ENCODE results near the gene BRSK1. TPM values are rescaled to one million over a fixed set of nuclear protein-coding genes. Genes with fewer than 3 reads are reported as not detected.

Gene BRSK1
- total RNA-seq, 2 experiments from 2014 or later: 2.6 to 2.7 TPM

- H3K27me3 Mint-ChIP-seq: peaks cover 58% of the 10 kb centered on the region
- no peak overlapping the region for H3K27ac Mint-ChIP-seq
- intact Hi-C loops (cut with DNase I, micrococcal nuclease): loop anchor here (1.0 to 5.0 kb wide), 3 partner anchors 14 to 33 kb away; partner anchors contain the start of genes KMT5C (in 1 of the 2) and RPL28 (in 1 of the 2)
- ChIA-PET CTCF (no interaction called here), POLR2A (interaction anchor here (1.4 kb wide), 1 partner anchor 30 kb away, joined by 6 read pairs; the partner anchor contains the start of gene TMEM238)
- no peaks in the 10 kb centered on the region for H3K9me3 Mint-ChIP-seq
- Histone ChIP-seq H3K4me3 (ENCODE audit: low read length) (peak overlapping the region; percentile 54), H3K27me3 (ENCODE audit: control insufficient read depth in 1 of 2, insufficient read depth in 2 of 2, low read length in 2 of 2) (peaks cover 34% of the 10 kb centered on the region in 2 experiments), H3K9me3 (ENCODE audit: control insufficient read depth in 1 of 2, insufficient read depth in 1 of 2, low read length in 2 of 2) (peaks cover 0 to 27% of the 10 kb centered on the region in 2 experiments), H3K4me1 (ENCODE audit: insufficient read depth, low read length) (peaks cover 29% of the 10 kb centered on the region), H3K36me3 (ENCODE audit: insufficient read depth, low read length) (no peaks in the 10 kb centered on the region), H3K27ac (ENCODE audit: low read depth in 1 of 2, low read length in 2 of 2) (no peak overlapping the region)
- ATAC-seq (ENCODE audit: poor library complexity) (peak; percentile 67), DNase-seq (peak; percentile 30 to 85 (median 60))
- H3K36me3 Mint-ChIP-seq (ENCODE audit: low read depth): no peaks in the 10 kb centered on the region
- peaks cover 25% of the 10 kb centered on the region for H3K4me1 Mint-ChIP-seq (ENCODE audit: low read depth)
- peak overlapping the region; percentile 51 for H3K4me3 Mint-ChIP-seq
- no peak for TF ChIP-seq CTCF (IDR thresholded peaks at IDR 0.05)
Measured at GRCh38 chr19:55353803-55354697, 70.3 kb downstream of the BRSK1 start.

GRCh38 chr19:55354698-55355212, 71.0 kb downstream of the BRSK1 start, which contains the start of gene COX6B2:
TSS of gene COX6B2 (minus strand) at chr19:55354719. CDS start at chr19:55354521, 198 bp downstream.
- Mint-ChIP-seq H3K27ac (no peak within 1 kb of the TSS), H3K4me3 (peak within 1 kb of the TSS; percentile 70), H3K4me1 (ENCODE audit: low read depth) (peaks cover 25% of the 10 kb centered on the region), H3K36me3 (ENCODE audit: low read depth) (no peaks in the 10 kb centered on the region), H3K9me3 (no peaks in the 10 kb centered on the region), H3K27me3 (peaks cover 58% of the 10 kb centered on the region)
- POLR2A ChIA-PET: no interaction called here
- ATAC-seq (ENCODE audit: poor library complexity) (no peak), DNase-seq (no peak)
- intact Hi-C loops (cut with DNase I, micrococcal nuclease): loop anchor here (1.0 to 5.0 kb wide), 3 partner anchors 14 to 33 kb away; partner anchors contain the start of genes KMT5C (in 1 of the 2) and RPL28 (in 1 of the 2)
- H3K4me3 ChIP-seq (ENCODE audit: low read length): peak within 1 kb of the TSS; percentile 54
- TF ChIP-seq CTCF (IDR thresholded peaks at IDR 0.05): no peak
- CTCF ChIA-PET: interaction anchor here (1.2 to 1.3 kb wide), 2 partner anchors 16 to 63 kb away, joined by 3 to 4 read pairs; no protein-coding TSS in a partner anchor
- H3K27ac ChIP-seq (ENCODE audit: low read depth in 1 of 2, low read length in 2 of 2): no peak within 1 kb of the TSS
- H3K9me3 ChIP-seq (ENCODE audit: control insufficient read depth in 1 of 2, insufficient read depth in 1 of 2, low read length in 2 of 2): peaks cover 0 to 27% of the 10 kb centered on the region in 2 experiments
- H3K36me3 ChIP-seq (ENCODE audit: insufficient read depth, low read length): no peaks in the 10 kb centered on the region
- peaks cover 34% of the 10 kb centered on the region in 2 experiments for H3K27me3 ChIP-seq (ENCODE audit: control insufficient read depth in 1 of 2, insufficient read depth in 2 of 2, low read length in 2 of 2)
- peaks cover 29% of the 10 kb centered on the region for H3K4me1 ChIP-seq (ENCODE audit: insufficient read depth, low read length)

GRCh38 chr19:55355213-55355821, 71.5 kb downstream of the BRSK1 start:
- Histone ChIP-seq H3K9me3 (ENCODE audit: control insufficient read depth in 1 of 2, insufficient read depth in 1 of 2, low read length in 2 of 2) (peaks cover 0 to 27% of the 10 kb centered on the region in 2 experiments), H3K27ac (ENCODE audit: low read depth in 1 of 2, low read length in 2 of 2) (no peak overlapping the region), H3K27me3 (ENCODE audit: control insufficient read depth in 1 of 2, insufficient read depth in 2 of 2, low read length in 2 of 2) (peaks cover 34% of the 10 kb centered on the region in 2 experiments), H3K36me3 (ENCODE audit: insufficient read depth, low read length) (no peaks in the 10 kb centered on the region), H3K4me1 (ENCODE audit: insufficient read depth, low read length) (peaks cover 29% of the 10 kb centered on the region), H3K4me3 (ENCODE audit: low read length) (no peak overlapping the region)
- H3K4me1 Mint-ChIP-seq (ENCODE audit: low read depth): peaks cover 25% of the 10 kb centered on the region
- TF ChIP-seq CTCF (IDR thresholded peaks at IDR 0.05): no peak
- DNase-seq (no peak), ATAC-seq (ENCODE audit: poor library complexity) (no peak)
- H3K4me3 Mint-ChIP-seq: peak overlapping the region; percentile 45
- intact Hi-C loops (cut with DNase I, micrococcal nuclease): loop anchor here in 1 of 2 experiments (2.0 kb wide), 1 partner anchor 17 kb away; the partner anchor contains the start of gene KMT5C
- ChIA-PET POLR2A (interaction anchor here (1.5 kb wide), 1 partner anchor 16 kb away, joined by 7 read pairs; the partner anchor contains the start of gene KMT5C), CTCF (interaction anchor here (1.2 to 1.3 kb wide), 2 partner anchors 16 to 63 kb away, joined by 3 to 4 read pairs; no protein-coding TSS in a partner anchor)
- no peak overlapping the region for H3K27ac Mint-ChIP-seq
- H3K27me3 Mint-ChIP-seq: peaks cover 58% of the 10 kb centered on the region
- H3K36me3 Mint-ChIP-seq (ENCODE audit: low read depth): no peaks in the 10 kb centered on the region
- H3K9me3 Mint-ChIP-seq: no peaks in the 10 kb centered on the region
